Panc1 (cell line): ENCODE measurements around the gene ABHD2. TPM values are rescaled to one million over a fixed set of nuclear protein-coding genes. Genes with fewer than 3 reads are reported as not detected.

Experiments used
- ATAC-seq: fragments of 200-7000 bp; cut with Tn5 transposase; 2 replicates; pipeline ENCODE4 v1.9.1; 2020; ENCODE audit warnings: mild to moderate bottlenecking, moderate library complexity
- BruUV-seq: library from RNA; stranded (reverse); fragments of 400-500 nt; replicated peaks from 2 replicates; lab custom pipeline; 2021; lab: Mats Ljungman, UMichigan
- CTCF ChIA-PET: fragments of 300-600 bp; sonication (Branson Sonifier 250); formaldehyde crosslinking; loops from one replicate; lab custom pipeline; 2022; ENCODE audit warnings: antibody characterized with exemption; lab: Charles Lee
- POLR2A ChIA-PET: fragments of 300-600 bp; sonication (Branson Sonifier 250); formaldehyde crosslinking; loops from one replicate; lab custom pipeline; 2022; ENCODE audit warnings: antibody characterized with exemption; lab: Charles Lee
- DNase-seq: peaks from one replicate; pipeline ENCODE4 v3.0.0-alpha.2; 2010; ENCODE audit warnings: low read depth, low spot score
- H3K27ac ChIP-seq: 2 replicates; pipeline ENCODE4 v1.5.1; 2011; ENCODE audit warnings: mild to moderate bottlenecking, low read length, inconsistent platforms
- H3K27me3 ChIP-seq: fragments of 200-500 bp; sonication (Bioruptor generic); 2 replicates; pipeline ENCODE4 v1.6.0; 2014; ENCODE audit warnings: low read length, inconsistent platforms; ENCODE audit not compliant: control insufficient read depth, insufficient read depth
- H3K36me3 ChIP-seq: fragments of 200-500 bp; sonication (Bioruptor generic); 2 replicates; pipeline ENCODE4 v1.5.1; 2014; ENCODE audit warnings: inconsistent platforms, mild to moderate bottlenecking, low read length, moderate library complexity; ENCODE audit not compliant: control insufficient read depth, insufficient read depth
- H3K4me1 ChIP-seq: 2 replicates; pipeline ENCODE4 v1.5.1; 2011; ENCODE audit warnings: inconsistent platforms, mild to moderate bottlenecking, low read length, moderate library complexity; ENCODE audit not compliant: control insufficient read depth, insufficient read depth
- H3K4me3 ChIP-seq, 2 experiments: 2 replicates each; pipeline ENCODE4 v1.5.1; 2011 to 2012; ENCODE audit warnings: low read depth in 2 of 2, low read length in 2 of 2, mild to moderate bottlenecking in 2 of 2, inconsistent platforms in 1 of 2, moderate library complexity in 1 of 2
- H3K9me3 ChIP-seq: fragments of 200-500 bp; sonication (Bioruptor generic); 2 replicates; pipeline ENCODE4 v1.5.1; 2014; ENCODE audit warnings: low read depth, mild to moderate bottlenecking, inconsistent platforms, low read length, moderate library complexity; ENCODE audit not compliant: control insufficient read depth, insufficient read depth
- POLR2AphosphoS5 ChIP-seq: IDR thresholded peaks from 2 replicates; pipeline ENCODE4 v1.6.1; 2012; ENCODE audit warnings: mild to moderate bottlenecking, low read depth, low read length, moderate library complexity
- SIN3A ChIP-seq: IDR thresholded peaks from 2 replicates; pipeline ENCODE4 v1.6.1; 2012; ENCODE audit warnings: low read depth, mild to moderate bottlenecking, low read length, moderate library complexity, borderline replicate concordance; ENCODE audit not compliant: insufficient read depth
- TCF7L2 ChIP-seq: IDR thresholded peaks from 2 replicates; pipeline ENCODE4 v1.6.1; 2011; ENCODE audit warnings: mild to moderate bottlenecking, low read depth, low read length, inconsistent platforms
- in situ Hi-C: cut with HindIII; loops from 2 replicates; pipeline ENCODE4 v1.10.0; 2016; ENCODE audit warnings: low sequenced_read_pairs, low pct_unique_long_range_greater_than_20kb
- intact Hi-C: fragments of 100-400 bp; cut with micrococcal nuclease; formaldehyde crosslinking; loops from one replicate; pipeline ENCODE4 v1.10.0; 2022; ENCODE audit not compliant: unreplicated experiment
- total RNA-seq: library from RNA; stranded (reverse); gene quantifications from one replicate; pipeline ENCODE4 v1.2.1, GENCODE V29; 2021; ENCODE audit not compliant: unreplicated experiment
- TF ChIP-seq, protein P1 (sequence below): fragments of 450-650 bp; IDR thresholded peaks from 2 replicates; pipeline ENCODE4 v1.5.1; 2017; ENCODE audit warnings: mild to moderate bottlenecking
- TF ChIP-seq, protein P2 (sequence below), 2 experiments: IDR thresholded peaks; 2 replicates each; pipeline ENCODE4 v1.6.1; 2011 to 2012; ENCODE audit warnings: low read depth in 2 of 2, control low read depth in 1 of 2, low read length in 1 of 2, mild to moderate bottlenecking in 1 of 2, moderate library complexity in 1 of 2; ENCODE audit not compliant: insufficient read depth in 1 of 2

Gene ABHD2
- total RNA-seq, 1 experiment from 2014 or later, result 95.0 TPM

DNA sequence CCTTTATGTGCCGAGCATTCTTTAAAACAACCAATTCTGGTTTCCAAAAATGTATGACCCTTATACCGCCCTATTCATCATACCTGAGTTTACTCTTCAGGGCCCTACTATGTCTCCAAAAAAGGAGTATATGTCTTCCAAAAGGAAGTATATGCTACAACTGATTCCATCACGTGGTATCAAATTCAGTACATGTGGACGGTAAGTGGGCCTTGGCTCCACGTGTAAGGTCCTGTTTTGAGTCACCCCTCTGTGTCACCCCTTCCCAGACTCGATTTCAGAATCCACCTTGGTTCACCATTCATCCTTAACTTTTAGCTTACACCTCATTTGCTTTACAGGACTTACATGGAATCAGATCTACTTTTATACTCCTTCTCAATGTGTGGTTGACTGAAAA lies 37.8 kb downstream of the ABHD2 start:
- no TSS peak for BruUV-seq
- DNase-seq (no peak), ATAC-seq (no peak)
- no peaks in the 10 kb centered on the region for H3K9me3 ChIP-seq
- H3K27ac ChIP-seq, result no peak overlapping the region
- no peaks in the 10 kb centered on the region for H3K36me3 ChIP-seq
- CTCF ChIA-PET, result no interaction called here
- H3K27me3 ChIP-seq, result no peaks in the 10 kb centered on the region
- in situ Hi-C loops, result no loop called here
- no peak overlapping the region for H3K4me3 ChIP-seq
- POLR2A ChIA-PET, result no interaction called here
- TF ChIP-seq, protein P1, sequence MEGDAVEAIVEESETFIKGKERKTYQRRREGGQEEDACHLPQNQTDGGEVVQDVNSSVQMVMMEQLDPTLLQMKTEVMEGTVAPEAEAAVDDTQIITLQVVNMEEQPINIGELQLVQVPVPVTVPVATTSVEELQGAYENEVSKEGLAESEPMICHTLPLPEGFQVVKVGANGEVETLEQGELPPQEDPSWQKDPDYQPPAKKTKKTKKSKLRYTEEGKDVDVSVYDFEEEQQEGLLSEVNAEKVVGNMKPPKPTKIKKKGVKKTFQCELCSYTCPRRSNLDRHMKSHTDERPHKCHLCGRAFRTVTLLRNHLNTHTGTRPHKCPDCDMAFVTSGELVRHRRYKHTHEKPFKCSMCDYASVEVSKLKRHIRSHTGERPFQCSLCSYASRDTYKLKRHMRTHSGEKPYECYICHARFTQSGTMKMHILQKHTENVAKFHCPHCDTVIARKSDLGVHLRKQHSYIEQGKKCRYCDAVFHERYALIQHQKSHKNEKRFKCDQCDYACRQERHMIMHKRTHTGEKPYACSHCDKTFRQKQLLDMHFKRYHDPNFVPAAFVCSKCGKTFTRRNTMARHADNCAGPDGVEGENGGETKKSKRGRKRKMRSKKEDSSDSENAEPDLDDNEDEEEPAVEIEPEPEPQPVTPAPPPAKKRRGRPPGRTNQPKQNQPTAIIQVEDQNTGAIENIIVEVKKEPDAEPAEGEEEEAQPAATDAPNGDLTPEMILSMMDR, result no peak
- no peak for TF ChIP-seq SIN3A
- no peak for TF ChIP-seq TCF7L2
- TF ChIP-seq, protein P2, sequence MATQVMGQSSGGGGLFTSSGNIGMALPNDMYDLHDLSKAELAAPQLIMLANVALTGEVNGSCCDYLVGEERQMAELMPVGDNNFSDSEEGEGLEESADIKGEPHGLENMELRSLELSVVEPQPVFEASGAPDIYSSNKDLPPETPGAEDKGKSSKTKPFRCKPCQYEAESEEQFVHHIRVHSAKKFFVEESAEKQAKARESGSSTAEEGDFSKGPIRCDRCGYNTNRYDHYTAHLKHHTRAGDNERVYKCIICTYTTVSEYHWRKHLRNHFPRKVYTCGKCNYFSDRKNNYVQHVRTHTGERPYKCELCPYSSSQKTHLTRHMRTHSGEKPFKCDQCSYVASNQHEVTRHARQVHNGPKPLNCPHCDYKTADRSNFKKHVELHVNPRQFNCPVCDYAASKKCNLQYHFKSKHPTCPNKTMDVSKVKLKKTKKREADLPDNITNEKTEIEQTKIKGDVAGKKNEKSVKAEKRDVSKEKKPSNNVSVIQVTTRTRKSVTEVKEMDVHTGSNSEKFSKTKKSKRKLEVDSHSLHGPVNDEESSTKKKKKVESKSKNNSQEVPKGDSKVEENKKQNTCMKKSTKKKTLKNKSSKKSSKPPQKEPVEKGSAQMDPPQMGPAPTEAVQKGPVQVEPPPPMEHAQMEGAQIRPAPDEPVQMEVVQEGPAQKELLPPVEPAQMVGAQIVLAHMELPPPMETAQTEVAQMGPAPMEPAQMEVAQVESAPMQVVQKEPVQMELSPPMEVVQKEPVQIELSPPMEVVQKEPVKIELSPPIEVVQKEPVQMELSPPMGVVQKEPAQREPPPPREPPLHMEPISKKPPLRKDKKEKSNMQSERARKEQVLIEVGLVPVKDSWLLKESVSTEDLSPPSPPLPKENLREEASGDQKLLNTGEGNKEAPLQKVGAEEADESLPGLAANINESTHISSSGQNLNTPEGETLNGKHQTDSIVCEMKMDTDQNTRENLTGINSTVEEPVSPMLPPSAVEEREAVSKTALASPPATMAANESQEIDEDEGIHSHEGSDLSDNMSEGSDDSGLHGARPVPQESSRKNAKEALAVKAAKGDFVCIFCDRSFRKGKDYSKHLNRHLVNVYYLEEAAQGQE (IDR thresholded peaks at IDR 0.05; ENCODE audit: insufficient read depth in 1 of 2, low read depth in 2 of 2, low read length in 1 of 2), result no peak
- TF ChIP-seq POLR2AphosphoS5, result no peak
- H3K4me1 ChIP-seq, result no peaks in the 10 kb centered on the region
- intact Hi-C loops, result loop anchor here (5.0 kb wide), 1 partner anchor 64 kb away; no protein-coding TSS in a partner anchor

DNA sequence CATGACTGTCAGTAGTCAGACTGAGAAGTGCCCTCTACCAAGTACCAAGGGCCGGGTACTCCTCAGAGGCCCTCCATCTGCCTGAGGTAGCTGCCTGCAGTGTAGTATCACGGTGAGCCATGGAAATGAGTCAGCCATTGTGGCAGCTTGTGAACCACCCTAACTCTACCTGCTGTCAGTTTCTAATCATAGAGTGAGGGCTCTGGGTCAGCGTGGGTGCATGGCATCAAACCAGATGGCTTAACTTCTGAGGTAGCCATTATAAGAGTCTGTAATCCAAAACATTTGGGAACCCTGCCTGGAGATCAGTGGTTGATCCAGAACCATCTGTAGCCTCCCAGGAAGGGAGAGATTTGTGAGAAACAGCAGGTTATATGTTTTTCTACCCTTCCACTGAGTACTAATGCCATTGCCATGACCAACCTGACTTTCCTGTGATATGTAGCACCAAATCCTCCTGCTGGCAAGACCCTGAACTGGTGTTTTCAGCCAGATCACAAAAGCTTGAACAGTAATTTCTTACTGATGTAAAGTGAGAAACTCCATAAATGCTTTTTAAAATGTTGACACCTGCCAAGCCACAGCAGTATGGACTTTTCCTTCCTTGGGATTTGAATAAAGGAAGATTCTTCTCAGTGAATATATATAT lies 38.9 kb downstream of the ABHD2 start:
- POLR2A ChIA-PET, result no interaction called here
- Histone ChIP-seq H3K27me3 (no peaks in the 10 kb centered on the region), H3K4me1 (no peaks in the 10 kb centered on the region), H3K9me3 (no peaks in the 10 kb centered on the region), H3K36me3 (no peaks in the 10 kb centered on the region), H3K27ac (no peak overlapping the region), H3K4me3 (no peak overlapping the region)
- TF ChIP-seq, protein P2 (IDR thresholded peaks at IDR 0.05; ENCODE audit: insufficient read depth in 1 of 2, low read depth in 2 of 2, low read length in 1 of 2), result no peak
- TF ChIP-seq TCF7L2 (no peak), POLR2AphosphoS5 (no peak)
- TF ChIP-seq, protein P1, result no peak
- in situ Hi-C loops (no loop called here), intact Hi-C loops (loop anchor here (5.0 kb wide), 1 partner anchor 65 kb away; no protein-coding TSS in a partner anchor)
- BruUV-seq, result no TSS peak
- no peak; the same call in 1 of the 2 replicates for ATAC-seq
- CTCF ChIA-PET, result interaction anchor here (0.6 kb wide), 2 partner anchors 39 to 59 kb away, joined by 3 to 4 read pairs; partner anchors contain the start of gene ABHD2
- DNase-seq, result no peak
